Lower lobe of right lung (tissue), 2 donors: ENCODE data around the gene GSE1. TPM values are rescaled to one million over a fixed set of nuclear protein-coding genes. Genes with fewer than 3 reads are reported as not detected.
A peak's percentile ranks its signal among the peaks of the same experiment; 100 is the strongest.

Source experiments
- ATAC-seq, 2 donors: fragments of 200-7000 bp; cut with Tn5 transposase; one replicate each; pipeline ENCODE4 v1.9.1; 2020 to 2022; ENCODE audit warnings: mild to moderate bottlenecking in 2 of 2, moderate library complexity in 2 of 2
- DNase-seq: peaks from one replicate; pipeline ENCODE4 v3.0.0-alpha.2; 2020
- H3K27ac ChIP-seq: fragments of 200-600 bp; one replicate; pipeline ENCODE4 v1.8.0; 2022
- H3K27me3 ChIP-seq: fragments of 200-600 bp; one replicate; pipeline ENCODE4 v1.8.0; 2022; ENCODE audit warnings: low read depth
- H3K36me3 ChIP-seq: fragments of 200-600 bp; one replicate; pipeline ENCODE4 v1.8.0; 2022; ENCODE audit warnings: mild to moderate bottlenecking
- H3K4me1 ChIP-seq: fragments of 200-600 bp; one replicate; pipeline ENCODE4 v1.8.0; 2022
- H3K4me3 ChIP-seq: fragments of 200-600 bp; one replicate; pipeline ENCODE4 v1.8.0; 2022; ENCODE audit warnings: mild to moderate bottlenecking
- H3K9me3 ChIP-seq: fragments of 200-600 bp; one replicate; pipeline ENCODE4 v1.8.0; 2022
- intact Hi-C: fragments of 100-400 bp; cut with DNase I; formaldehyde crosslinking; loops from one replicate; pipeline ENCODE4 v1.11.0; 2022
- total RNA-seq: library from RNA; stranded (reverse); fragmentation: NEBNext Ultra II Directional; extraction: Animal tissue kit (Norgen Biotek cat#: 25700); gene quantifications from one replicate; pipeline ENCODE4 v1.2.1, GENCODE V29; 2021
- TF ChIP-seq, protein P1 (sequence below): fragments of 200-600 bp; IDR thresholded peaks from one replicate; pipeline ENCODE4 v1.8.0; 2022; ENCODE audit warnings: antibody characterized with exemption, mild to moderate bottlenecking
- donor health status: DM: no; HTN: yes; CAD: no; lungs with severe emphysema.

GSE1 gene
- total RNA-seq, 1 donor from 2014 or later, result 85.2 TPM

GRCh38 chr16:85661740-85662481 lies 48.8 kb downstream of the GSE1 start:
- DNase-seq (peak; percentile 32), ATAC-seq (no peak)
- Histone ChIP-seq H3K27me3 (no peaks in the 10 kb centered on the region), H3K4me3 (no peak overlapping the region), H3K27ac (no peak overlapping the region), H3K4me1 (peaks cover 5% of the 10 kb centered on the region), H3K36me3 (peaks cover 100% of the 10 kb centered on the region), H3K9me3 (no peaks in the 10 kb centered on the region)
- TF ChIP-seq, protein P1, sequence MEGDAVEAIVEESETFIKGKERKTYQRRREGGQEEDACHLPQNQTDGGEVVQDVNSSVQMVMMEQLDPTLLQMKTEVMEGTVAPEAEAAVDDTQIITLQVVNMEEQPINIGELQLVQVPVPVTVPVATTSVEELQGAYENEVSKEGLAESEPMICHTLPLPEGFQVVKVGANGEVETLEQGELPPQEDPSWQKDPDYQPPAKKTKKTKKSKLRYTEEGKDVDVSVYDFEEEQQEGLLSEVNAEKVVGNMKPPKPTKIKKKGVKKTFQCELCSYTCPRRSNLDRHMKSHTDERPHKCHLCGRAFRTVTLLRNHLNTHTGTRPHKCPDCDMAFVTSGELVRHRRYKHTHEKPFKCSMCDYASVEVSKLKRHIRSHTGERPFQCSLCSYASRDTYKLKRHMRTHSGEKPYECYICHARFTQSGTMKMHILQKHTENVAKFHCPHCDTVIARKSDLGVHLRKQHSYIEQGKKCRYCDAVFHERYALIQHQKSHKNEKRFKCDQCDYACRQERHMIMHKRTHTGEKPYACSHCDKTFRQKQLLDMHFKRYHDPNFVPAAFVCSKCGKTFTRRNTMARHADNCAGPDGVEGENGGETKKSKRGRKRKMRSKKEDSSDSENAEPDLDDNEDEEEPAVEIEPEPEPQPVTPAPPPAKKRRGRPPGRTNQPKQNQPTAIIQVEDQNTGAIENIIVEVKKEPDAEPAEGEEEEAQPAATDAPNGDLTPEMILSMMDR, result no peak
- intact Hi-C loops, result no loop called here

- Histone ChIP-seq H3K27ac (no peak overlapping the region), H3K27me3 (no peaks in the 10 kb centered on the region), H3K36me3 (peaks cover 100% of the 10 kb centered on the region), H3K4me3 (no peak overlapping the region), H3K4me1 (peaks cover 5% of the 10 kb centered on the region), H3K9me3 (no peaks in the 10 kb centered on the region)
- ATAC-seq (no peak), DNase-seq (peak; percentile 34)
- TF ChIP-seq, protein P1, result no peak
- intact Hi-C loops, result no loop called here
These were observed 49.3 kb downstream of the GSE1 start for GRCh38 chr16:85662482-85662812.

GRCh38 chr16:85662976-85663830 lies 50.1 kb downstream of the GSE1 start:
- H3K9me3 ChIP-seq, result no peaks in the 10 kb centered on the region
- no peak overlapping the region for H3K4me3 ChIP-seq
- peak; percentile 36 for DNase-seq
- intact Hi-C loops, result no loop called here
- no peak for ATAC-seq
- TF ChIP-seq, protein P1, result no peak
- peaks cover 5% of the 10 kb centered on the region for H3K4me1 ChIP-seq
- H3K27ac ChIP-seq, result no peak overlapping the region
- peaks cover 100% of the 10 kb centered on the region for H3K36me3 ChIP-seq
- H3K27me3 ChIP-seq, result no peaks in the 10 kb centered on the region

GRCh38 chr16:85663891-85664321 lies 50.8 kb downstream of the GSE1 start:
- H3K9me3 ChIP-seq, result no peaks in the 10 kb centered on the region
- TF ChIP-seq, protein P1, result no peak
- no peak overlapping the region for H3K4me3 ChIP-seq
- H3K4me1 ChIP-seq, result peaks cover 5% of the 10 kb centered on the region
- intact Hi-C loops, result no loop called here
- H3K27me3 ChIP-seq, result no peaks in the 10 kb centered on the region
- H3K36me3 ChIP-seq, result peaks cover 100% of the 10 kb centered on the region
- DNase-seq, result peak; percentile 53
- no peak for ATAC-seq
- no peak overlapping the region for H3K27ac ChIP-seq

- H3K36me3 ChIP-seq, result peaks cover 100% of the 10 kb centered on the region
- intact Hi-C loops, result no loop called here
- TF ChIP-seq, protein P1, result no peak
- H3K9me3 ChIP-seq, result no peaks in the 10 kb centered on the region
- ATAC-seq, result no peak
- no peaks in the 10 kb centered on the region for H3K27me3 ChIP-seq
- H3K4me3 ChIP-seq, result no peak overlapping the region
- H3K4me1 ChIP-seq, result peaks cover 4% of the 10 kb centered on the region
- peak; percentile 26 for DNase-seq
- no peak overlapping the region for H3K27ac ChIP-seq
These were observed 51.7 kb downstream of the GSE1 start for GRCh38 chr16:85664580-85665372.
